Mucosa of stomach (tissue), 1 donor: ENCODE results near the gene CRNKL1.
A peak's percentile ranks its signal among the peaks of the same experiment; 100 is the strongest.

Experiments
- H3K27me3 ChIP-seq: one replicate; pipeline ENCODE4 v1.7.0; 2013; ENCODE audit warnings: mild to moderate bottlenecking, low read length; ENCODE audit not compliant: control insufficient read depth, insufficient read depth
- H3K36me3 ChIP-seq: one replicate; pipeline ENCODE4 v1.7.0; 2013; ENCODE audit warnings: low read length; ENCODE audit not compliant: control insufficient read depth, insufficient read depth
- H3K4me1 ChIP-seq: one replicate; pipeline ENCODE4 v1.7.0; 2013; ENCODE audit warnings: mild to moderate bottlenecking, low read length; ENCODE audit not compliant: control insufficient read depth, insufficient read depth
- H3K4me3 ChIP-seq: one replicate; pipeline ENCODE4 v1.7.0; 2013; ENCODE audit warnings: low read length
- H3K9ac ChIP-seq: one replicate; pipeline ENCODE4 v1.7.0; 2013; ENCODE audit warnings: mild to moderate bottlenecking, low read length, moderate library complexity
- H3K9me3 ChIP-seq: one replicate; pipeline ENCODE4 v1.7.0; 2013; ENCODE audit warnings: mild to moderate bottlenecking, low read length, moderate library complexity; ENCODE audit not compliant: control insufficient read depth
- donor health status: Pancreatic carcinoma.

CRNKL1 gene

DNA sequence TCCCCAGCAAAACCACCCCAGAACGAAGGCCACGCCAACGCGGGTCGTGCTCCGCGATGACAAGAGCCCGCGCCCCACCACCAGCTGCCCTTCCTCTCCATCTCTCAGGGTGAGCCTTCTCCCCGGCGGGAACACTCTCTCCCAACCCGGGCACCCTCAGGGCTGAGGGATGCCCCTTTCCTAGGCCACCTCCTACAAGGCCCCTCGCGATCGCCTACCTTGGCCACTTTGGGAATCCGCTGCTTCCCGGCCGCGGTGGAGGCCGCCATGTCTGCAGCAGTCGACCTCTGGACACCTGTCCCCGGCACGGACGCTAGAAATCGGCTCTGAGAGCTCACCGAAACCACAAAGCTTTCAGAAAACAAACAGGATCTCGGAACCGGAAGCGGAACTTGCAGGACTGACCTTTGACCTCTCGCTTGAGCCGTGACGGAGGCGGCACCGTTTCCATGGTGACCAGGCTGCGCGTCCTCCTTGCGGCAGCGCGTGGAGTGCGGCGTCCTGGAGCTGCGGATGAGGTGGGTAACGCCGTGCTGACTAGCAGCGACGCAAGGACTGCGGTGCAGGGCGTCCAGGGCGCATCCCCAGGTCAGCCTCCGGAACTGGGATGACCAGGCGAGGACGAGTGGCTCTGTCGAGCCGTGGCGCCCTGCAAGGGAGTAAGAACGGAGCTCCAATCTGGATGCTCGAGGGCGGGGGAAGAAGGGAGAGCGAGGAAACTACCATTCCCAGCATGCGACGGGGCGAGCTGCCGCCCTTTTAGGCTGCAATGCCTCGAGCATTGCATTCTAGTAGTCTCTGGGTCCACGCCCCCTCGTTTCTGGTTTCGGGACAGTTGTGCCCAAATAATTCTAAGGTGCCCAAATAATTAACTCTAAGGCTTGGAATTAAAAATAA, at the start of gene CRNKL1, which contains the start of gene CFAP61:
Gene CRNKL1 (minus strand): TSS at position 393 of the 897 bp plus-strand sequence. CDS start 124 bp downstream, at position 269.
Gene CFAP61 (plus strand): TSS at position 459 of the 897 bp plus-strand sequence. CDS start 4,122 bp downstream, outside the sequence.
- H3K4me1 ChIP-seq, result no peaks in the 10 kb centered on the region
- peak within 1 kb of the TSS; percentile 88 for H3K9ac ChIP-seq
- no peaks in the 10 kb centered on the region for H3K36me3 ChIP-seq
- H3K27me3 ChIP-seq, result no peaks in the 10 kb centered on the region
- no peaks in the 10 kb centered on the region for H3K9me3 ChIP-seq
- peak within 1 kb of the TSS; percentile 88 for H3K4me3 ChIP-seq

DNA sequence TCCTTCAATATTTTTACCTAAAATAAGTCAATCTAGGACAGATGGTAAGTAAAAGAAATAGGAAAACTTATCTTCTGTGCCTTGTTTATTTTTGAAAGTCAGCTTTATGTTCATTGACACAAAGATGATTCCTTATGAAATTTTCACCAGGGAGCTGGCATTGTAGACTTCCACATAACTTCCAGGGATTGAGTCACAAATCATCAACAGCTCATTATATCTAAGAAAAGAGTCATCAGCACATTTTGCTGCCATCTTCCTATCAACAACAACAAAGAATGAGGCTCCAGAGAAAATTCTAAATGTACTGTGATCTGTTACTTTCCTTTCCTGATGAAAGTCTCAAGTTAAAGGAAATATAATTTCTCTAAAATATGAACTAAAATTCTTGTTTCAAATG, 48.6 kb upstream of the CRNKL1 start:
- no peak overlapping the region for H3K4me3 ChIP-seq
- H3K9ac ChIP-seq, result no peak overlapping the region
- no peaks in the 10 kb centered on the region for H3K27me3 ChIP-seq
- H3K4me1 ChIP-seq, result no peaks in the 10 kb centered on the region
- H3K36me3 ChIP-seq, result no peaks in the 10 kb centered on the region
- H3K9me3 ChIP-seq, result no peaks in the 10 kb centered on the region

DNA sequence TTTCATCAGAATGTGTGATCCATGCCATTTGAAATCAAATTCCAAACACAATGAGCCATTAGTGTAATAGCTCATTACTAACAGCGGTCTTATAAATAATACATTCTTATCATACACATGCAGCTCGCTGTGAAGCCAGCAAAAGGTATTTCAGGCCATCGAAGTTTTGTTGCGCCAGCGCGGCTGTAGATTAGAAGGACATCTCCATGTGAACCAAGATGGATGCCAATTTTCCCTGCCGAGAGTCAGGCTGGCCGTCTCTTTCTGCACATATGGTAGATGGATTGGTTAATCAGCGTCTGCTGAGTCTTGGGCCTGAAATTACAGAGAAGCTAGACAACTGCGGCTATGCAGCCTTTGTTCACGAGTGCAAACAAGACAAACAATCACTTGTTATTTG, 44.2 kb upstream of the CRNKL1 start:
- Histone ChIP-seq H3K4me1 (no peaks in the 10 kb centered on the region), H3K9ac (no peak overlapping the region), H3K36me3 (no peaks in the 10 kb centered on the region), H3K4me3 (no peak overlapping the region), H3K27me3 (no peaks in the 10 kb centered on the region), H3K9me3 (no peaks in the 10 kb centered on the region)

DNA sequence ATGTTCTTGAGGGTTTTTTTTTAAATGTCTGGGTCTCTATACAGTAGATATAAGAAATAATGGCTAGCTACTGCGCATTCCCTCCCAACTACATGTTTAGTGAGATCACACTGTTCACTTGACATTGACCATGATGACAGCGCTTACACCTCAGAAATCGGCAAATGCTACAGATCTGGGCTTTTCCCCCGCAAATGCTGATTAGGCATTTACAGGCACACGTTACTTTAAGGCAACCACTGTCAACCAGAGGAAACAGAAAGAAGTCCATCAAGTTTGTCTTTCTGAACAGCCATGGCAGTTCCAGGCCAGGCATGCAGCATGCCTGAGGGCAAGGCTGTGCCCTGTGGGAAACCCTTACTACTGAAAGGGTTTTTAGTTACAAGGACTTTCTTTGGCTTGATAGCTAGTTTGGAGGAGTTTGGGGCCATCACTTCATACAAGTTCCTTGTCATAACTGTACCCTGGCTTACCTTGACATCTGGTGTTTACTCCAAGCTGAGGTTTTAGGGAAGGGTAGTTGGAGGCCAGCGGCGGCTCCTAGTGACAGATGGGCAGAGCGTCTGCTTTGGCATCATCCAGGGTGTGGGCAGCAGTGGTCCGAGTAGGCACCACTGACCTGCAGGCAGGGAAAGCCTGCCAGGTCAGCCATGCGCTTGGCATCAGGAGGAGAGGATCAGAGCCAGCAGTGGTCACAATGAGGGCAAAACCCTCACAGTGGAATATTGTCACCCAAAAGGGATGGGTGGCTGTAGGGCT, 43.0 kb upstream of the CRNKL1 start:
- Histone ChIP-seq H3K4me3 (no peak overlapping the region), H3K4me1 (no peaks in the 10 kb centered on the region), H3K9me3 (no peaks in the 10 kb centered on the region), H3K9ac (no peak overlapping the region), H3K27me3 (no peaks in the 10 kb centered on the region), H3K36me3 (no peaks in the 10 kb centered on the region)

DNA sequence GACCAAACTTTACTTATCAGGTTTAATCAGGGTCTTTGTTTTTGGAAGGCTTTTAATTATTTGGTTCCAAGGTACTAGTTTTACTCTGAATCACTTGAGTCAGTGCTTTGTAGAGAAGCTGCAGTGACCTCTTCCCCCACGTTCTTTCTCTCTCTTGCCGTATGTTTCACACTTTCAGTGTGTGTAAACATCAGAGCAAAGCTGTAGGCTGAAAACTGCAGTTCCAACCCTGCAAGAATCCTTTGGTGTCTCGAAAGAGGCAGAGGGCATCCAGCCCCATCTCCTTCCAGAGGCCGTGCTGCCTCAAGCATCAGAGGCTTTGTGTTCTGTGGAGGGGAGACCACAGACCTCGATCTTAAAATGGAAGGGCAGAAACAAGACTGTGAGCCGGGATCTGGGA, 42.1 kb upstream of the CRNKL1 start:
- H3K9me3 ChIP-seq, result no peaks in the 10 kb centered on the region
- no peaks in the 10 kb centered on the region for H3K36me3 ChIP-seq
- H3K9ac ChIP-seq, result no peak overlapping the region
- H3K27me3 ChIP-seq, result no peaks in the 10 kb centered on the region
- H3K4me1 ChIP-seq, result no peaks in the 10 kb centered on the region
- no peak overlapping the region for H3K4me3 ChIP-seq

DNA sequence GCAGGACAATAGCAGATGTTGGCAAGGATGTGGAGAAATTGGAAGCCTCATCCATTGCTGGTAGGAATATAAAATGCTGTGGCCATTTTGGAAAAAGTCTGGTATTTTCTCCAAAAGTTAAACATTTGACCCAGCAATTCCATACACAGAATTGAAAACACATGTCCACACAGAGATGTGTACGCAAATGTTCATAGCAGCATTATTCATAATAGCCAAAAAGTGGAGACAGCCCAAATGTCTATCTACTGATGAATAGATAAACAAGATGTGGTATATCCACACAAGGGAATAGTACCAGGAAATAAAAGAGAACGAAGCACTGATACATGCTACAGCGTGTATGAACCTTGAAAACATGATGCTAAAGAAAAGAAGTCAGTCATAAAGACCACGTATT, 40.6 kb upstream of the CRNKL1 start:
- no peaks in the 10 kb centered on the region for H3K36me3 ChIP-seq
- H3K9ac ChIP-seq, result no peak overlapping the region
- H3K4me3 ChIP-seq, result no peak overlapping the region
- H3K4me1 ChIP-seq, result no peaks in the 10 kb centered on the region
- no peaks in the 10 kb centered on the region for H3K27me3 ChIP-seq
- H3K9me3 ChIP-seq, result no peaks in the 10 kb centered on the region

DNA sequence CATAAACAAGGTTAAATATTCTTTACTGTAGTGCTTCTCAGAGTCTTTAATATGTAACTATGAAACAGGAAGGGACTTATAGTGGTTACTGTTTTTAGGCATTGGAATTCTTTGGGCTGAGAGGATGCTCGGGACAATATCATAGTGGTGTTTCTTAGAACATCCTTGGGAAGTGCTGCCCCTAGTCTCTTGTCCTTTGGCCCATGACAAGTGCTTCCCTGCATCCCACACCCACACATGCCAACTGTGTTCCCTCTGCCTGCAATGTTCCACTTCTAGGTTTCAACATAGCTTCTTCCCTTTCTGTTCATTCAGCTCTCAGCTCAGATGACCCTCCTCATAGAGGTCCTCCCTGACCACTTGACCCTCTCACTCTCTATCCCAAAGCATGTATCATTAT, 37.7 kb upstream of the CRNKL1 start:
- no peaks in the 10 kb centered on the region for H3K27me3 ChIP-seq
- no peaks in the 10 kb centered on the region for H3K9me3 ChIP-seq
- no peaks in the 10 kb centered on the region for H3K4me1 ChIP-seq
- no peak overlapping the region for H3K9ac ChIP-seq
- H3K4me3 ChIP-seq, result no peak overlapping the region
- no peaks in the 10 kb centered on the region for H3K36me3 ChIP-seq

DNA sequence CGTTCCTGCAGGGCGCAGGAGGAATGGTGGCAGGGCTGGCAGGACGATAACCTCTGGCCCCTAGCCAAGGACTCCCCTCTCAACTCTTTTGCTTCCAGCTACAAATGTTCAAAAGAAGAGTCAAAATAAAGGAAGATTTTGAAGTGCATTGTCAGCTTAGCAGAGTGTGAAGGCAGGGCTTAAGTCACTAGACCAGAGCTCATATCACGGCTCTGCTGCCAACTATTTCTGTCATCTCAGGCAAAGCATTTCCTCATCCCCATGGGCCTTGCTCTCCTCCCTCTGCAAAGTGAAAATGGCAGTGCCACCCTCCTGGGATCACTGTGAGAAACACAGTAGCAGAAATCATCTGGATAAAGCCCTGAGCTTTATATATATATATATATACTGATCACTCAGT, 36.8 kb upstream of the CRNKL1 start:
- Histone ChIP-seq H3K36me3 (no peaks in the 10 kb centered on the region), H3K9ac (no peak overlapping the region), H3K27me3 (no peaks in the 10 kb centered on the region), H3K9me3 (no peaks in the 10 kb centered on the region), H3K4me3 (no peak overlapping the region), H3K4me1 (no peaks in the 10 kb centered on the region)

DNA sequence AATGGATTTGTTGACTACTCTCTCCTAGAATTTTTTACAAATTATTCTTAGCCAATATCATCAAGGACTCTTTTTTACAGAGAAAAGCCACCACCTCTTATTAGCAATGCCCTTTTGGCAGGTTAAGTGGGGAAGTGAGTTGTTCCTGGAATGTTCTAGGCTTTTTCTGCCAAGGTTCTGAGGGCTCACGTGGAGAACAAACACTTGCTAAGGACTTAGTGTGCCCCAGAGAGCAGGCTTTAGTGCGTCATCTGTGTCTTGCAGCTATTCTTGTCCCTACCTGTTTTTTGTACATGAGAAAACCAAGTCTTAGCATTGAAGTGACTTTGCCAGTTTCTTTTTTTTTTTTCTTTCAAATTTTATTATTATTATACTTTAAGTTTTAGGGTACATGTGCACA, 33.5 kb upstream of the CRNKL1 start:
- Histone ChIP-seq H3K36me3 (no peaks in the 10 kb centered on the region), H3K4me1 (no peaks in the 10 kb centered on the region), H3K9ac (no peak overlapping the region), H3K9me3 (no peaks in the 10 kb centered on the region), H3K27me3 (peaks cover 5% of the 10 kb centered on the region), H3K4me3 (no peak overlapping the region)

DNA sequence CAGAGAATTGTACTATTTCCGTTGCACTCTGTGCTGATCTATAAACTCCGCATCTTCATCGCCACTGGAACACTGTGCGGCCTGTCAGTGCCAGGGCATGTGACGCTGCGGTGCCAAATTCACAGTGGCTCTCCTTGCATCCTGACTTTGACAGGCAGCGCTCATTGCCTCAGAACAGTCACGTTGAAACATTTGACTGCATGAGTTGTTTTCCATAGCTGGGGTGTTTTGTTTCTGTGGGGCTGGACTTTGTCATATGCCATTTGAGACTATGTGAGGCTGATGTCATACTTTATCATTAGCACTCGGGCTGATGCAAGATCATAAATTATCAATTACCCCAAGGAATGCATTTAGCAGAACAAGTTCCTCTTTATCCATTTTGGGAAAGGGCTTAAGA, 32.8 kb upstream of the CRNKL1 start:
- H3K27me3 ChIP-seq, result peaks cover 5% of the 10 kb centered on the region
- H3K4me3 ChIP-seq, result no peak overlapping the region
- no peaks in the 10 kb centered on the region for H3K4me1 ChIP-seq
- H3K36me3 ChIP-seq, result no peaks in the 10 kb centered on the region
- H3K9me3 ChIP-seq, result no peaks in the 10 kb centered on the region
- no peak overlapping the region for H3K9ac ChIP-seq

DNA sequence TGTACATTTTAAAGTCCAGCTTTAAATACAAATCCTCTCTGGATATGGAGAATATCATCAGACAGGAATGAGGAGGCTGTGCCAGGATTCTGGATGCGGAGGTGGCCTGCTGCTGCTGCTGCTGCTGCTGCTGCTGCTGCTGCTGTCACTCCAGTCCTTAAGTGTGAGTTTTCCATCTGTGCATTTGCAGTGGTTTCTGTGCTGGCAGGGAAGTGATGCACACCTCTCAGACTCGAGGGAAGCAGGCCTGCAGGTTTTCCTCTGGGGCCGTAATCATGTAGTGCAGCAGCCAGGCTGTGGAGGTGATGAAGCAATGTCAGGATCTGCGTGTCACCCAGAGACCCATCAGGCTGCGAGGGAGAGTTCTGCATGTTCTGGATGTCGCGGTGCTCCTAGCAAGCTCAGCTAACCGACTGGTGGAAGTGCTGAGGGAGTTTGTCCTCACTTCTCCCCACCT, 32.1 kb upstream of the CRNKL1 start:
- Histone ChIP-seq H3K36me3 (no peaks in the 10 kb centered on the region), H3K9me3 (no peaks in the 10 kb centered on the region), H3K9ac (no peak overlapping the region), H3K27me3 (peaks cover 5% of the 10 kb centered on the region), H3K4me1 (peaks cover 2% of the 10 kb centered on the region), H3K4me3 (no peak overlapping the region)

DNA sequence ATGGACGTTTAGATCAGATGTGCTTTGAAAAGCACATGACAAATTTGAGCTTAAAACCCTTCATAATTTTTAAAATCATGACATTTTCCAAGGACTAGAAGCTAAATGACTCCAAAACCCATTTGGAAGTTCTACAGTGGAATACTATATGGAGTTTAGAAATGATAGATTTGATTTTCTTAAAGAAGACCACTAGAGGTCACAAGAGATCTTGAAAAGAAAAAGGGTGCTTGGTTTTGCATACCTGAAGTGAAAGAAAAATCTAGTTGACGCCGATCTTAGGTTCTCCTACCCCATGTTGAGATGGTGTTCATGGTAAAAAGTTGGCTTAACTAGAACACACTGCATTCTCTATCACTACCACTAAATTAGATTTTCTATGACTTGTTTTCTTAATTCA, 31.5 kb upstream of the CRNKL1 start:
- no peak overlapping the region for H3K4me3 ChIP-seq

More for the DNA sequence above, 31.5 kb upstream of the CRNKL1 start:
- H3K9me3 ChIP-seq, result no peaks in the 10 kb centered on the region
- H3K9ac ChIP-seq, result no peak overlapping the region
- H3K27me3 ChIP-seq, result peaks cover 5% of the 10 kb centered on the region
- H3K36me3 ChIP-seq, result no peaks in the 10 kb centered on the region
- peaks cover 7% of the 10 kb centered on the region for H3K4me1 ChIP-seq
